MM.1S (cell line): ENCODE results near the gene URGCP.

Experiments
- DNase-seq: peaks from one replicate; pipeline ENCODE4 v3.0.0-alpha.2; 2015
- H2AFZ ChIP-seq: fragments of 300-600 bp; sonication (generic); 2 replicates; pipeline ENCODE4 v1.6.0; 2016; ENCODE audit warnings: antibody characterized with exemption, low read length
- H3F3A ChIP-seq: fragments of 300-600 bp; sonication (generic); 2 replicates; pipeline ENCODE4 v1.6.1; 2016; ENCODE audit warnings: mild to moderate bottlenecking, antibody characterized with exemption, low read length, moderate library complexity, mixed read lengths; ENCODE audit not compliant: insufficient read depth
- H3K27ac ChIP-seq: fragments of 300-600 bp; sonication (generic); 2 replicates; pipeline ENCODE4 v1.5.1; 2016; ENCODE audit warnings: mild to moderate bottlenecking, low read length
- H3K27me3 ChIP-seq: fragments of 300-600 bp; sonication (generic); replicated peaks from 2 replicates; pipeline ENCODE4 v1.6.0; 2016; ENCODE audit warnings: low read length; ENCODE audit not compliant: insufficient read depth
- H3K36me3 ChIP-seq: fragments of 300-600 bp; sonication (generic); replicated peaks from 2 replicates; pipeline ENCODE4 v1.6.1; 2016; ENCODE audit warnings: mild to moderate bottlenecking, low read length, mixed read lengths; ENCODE audit not compliant: insufficient read depth
- H3K4me1 ChIP-seq: fragments of 300-600 bp; sonication (generic); 2 replicates; pipeline ENCODE4 v1.6.1; 2016; ENCODE audit warnings: low read length, mixed read lengths
- H3K4me2 ChIP-seq: fragments of 300-600 bp; sonication (generic); 2 replicates; pipeline ENCODE4 v1.6.0; 2016; ENCODE audit warnings: low read depth, low read length
- H3K4me3 ChIP-seq: fragments of 300-600 bp; sonication (generic); 2 replicates; pipeline ENCODE4 v1.5.1; 2016; ENCODE audit warnings: low read length, mixed read lengths
- H3K79me2 ChIP-seq: fragments of 300-600 bp; sonication (generic); 2 replicates; pipeline ENCODE4 v1.6.1; 2016; ENCODE audit warnings: mixed run types, low read length, mixed read lengths
- H3K9ac ChIP-seq: fragments of 300-600 bp; sonication (generic); 2 replicates; pipeline ENCODE4 v1.6.1; 2016; ENCODE audit warnings: low read length, mixed read lengths
- H3K9me2 ChIP-seq: fragments of 300-600 bp; sonication (generic); replicated peaks from 2 replicates; pipeline ENCODE4 v1.6.1; 2016; ENCODE audit warnings: mild to moderate bottlenecking, low read length, mixed read lengths; ENCODE audit not compliant: insufficient read depth
- H3K9me3 ChIP-seq: fragments of 300-600 bp; sonication (generic); replicated peaks from 2 replicates; pipeline ENCODE4 v1.6.1; 2016; ENCODE audit warnings: mild to moderate bottlenecking, low read length, mixed read lengths; ENCODE audit not compliant: insufficient read depth
- H4K20me1 ChIP-seq: fragments of 300-600 bp; sonication (generic); 2 replicates; pipeline ENCODE4 v1.6.1; 2016; ENCODE audit warnings: mild to moderate bottlenecking, low read length, moderate library complexity, mixed read lengths; ENCODE audit not compliant: insufficient read depth
- EZH2 ChIP-seq: fragments of 300-600 bp; sonication (generic); optimal IDR thresholded peaks from 2 replicates; pipeline ENCODE3; 2017; ENCODE audit warnings: low read depth, mild to moderate bottlenecking, antibody characterized with exemption, low read length, mixed read lengths
- EZH2phosphoT487 ChIP-seq: fragments of 300-600 bp; sonication (generic); IDR thresholded peaks from 2 replicates; pipeline ENCODE4 v1.6.1; 2018; ENCODE audit warnings: antibody characterized with exemption, low read length
- TF ChIP-seq, protein P1 (sequence below): fragments of 300-600 bp; sonication (generic); IDR thresholded peaks from 2 replicates; pipeline ENCODE4 v1.5.1; 2016; ENCODE audit warnings: antibody characterized with exemption, low read length, mixed read lengths

The URGCP gene

DNA sequence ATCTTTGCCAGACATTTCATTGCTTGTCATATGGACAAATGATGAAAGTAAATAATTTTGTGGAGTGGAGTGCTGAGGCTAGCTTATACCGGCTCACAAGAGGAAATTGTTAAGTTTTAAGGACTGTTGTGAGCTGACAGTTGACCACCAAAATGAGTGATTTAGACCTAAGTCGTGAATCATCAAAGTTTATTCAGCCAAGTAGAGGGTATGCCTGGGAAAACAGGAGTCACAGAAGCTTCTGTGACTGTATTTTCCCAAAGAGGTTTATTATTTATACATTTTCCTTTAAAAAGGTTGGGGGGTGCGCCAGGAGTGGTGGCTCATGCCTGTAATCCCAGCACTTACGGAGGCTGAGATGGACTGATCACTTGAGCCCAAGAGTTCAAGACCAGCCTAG, 58.9 kb downstream of the URGCP start:
- Histone ChIP-seq H4K20me1 (no peaks in the 10 kb centered on the region), H3K9me3 (no peaks in the 10 kb centered on the region), H3K4me1 (peaks cover 16% of the 10 kb centered on the region), H3K27me3 (no peaks in the 10 kb centered on the region), H2AFZ (no peak overlapping the region), H3K4me2 (no peak overlapping the region), H3K27ac (no peak overlapping the region), H3K36me3 (no peaks in the 10 kb centered on the region), H3K4me3 (no peak overlapping the region), H3K9me2 (no peaks in the 10 kb centered on the region), H3K79me2 (no peaks in the 10 kb centered on the region), H3K9ac (no peak overlapping the region), H3F3A (peaks cover 12% of the 10 kb centered on the region)
- TF ChIP-seq, protein P1, sequence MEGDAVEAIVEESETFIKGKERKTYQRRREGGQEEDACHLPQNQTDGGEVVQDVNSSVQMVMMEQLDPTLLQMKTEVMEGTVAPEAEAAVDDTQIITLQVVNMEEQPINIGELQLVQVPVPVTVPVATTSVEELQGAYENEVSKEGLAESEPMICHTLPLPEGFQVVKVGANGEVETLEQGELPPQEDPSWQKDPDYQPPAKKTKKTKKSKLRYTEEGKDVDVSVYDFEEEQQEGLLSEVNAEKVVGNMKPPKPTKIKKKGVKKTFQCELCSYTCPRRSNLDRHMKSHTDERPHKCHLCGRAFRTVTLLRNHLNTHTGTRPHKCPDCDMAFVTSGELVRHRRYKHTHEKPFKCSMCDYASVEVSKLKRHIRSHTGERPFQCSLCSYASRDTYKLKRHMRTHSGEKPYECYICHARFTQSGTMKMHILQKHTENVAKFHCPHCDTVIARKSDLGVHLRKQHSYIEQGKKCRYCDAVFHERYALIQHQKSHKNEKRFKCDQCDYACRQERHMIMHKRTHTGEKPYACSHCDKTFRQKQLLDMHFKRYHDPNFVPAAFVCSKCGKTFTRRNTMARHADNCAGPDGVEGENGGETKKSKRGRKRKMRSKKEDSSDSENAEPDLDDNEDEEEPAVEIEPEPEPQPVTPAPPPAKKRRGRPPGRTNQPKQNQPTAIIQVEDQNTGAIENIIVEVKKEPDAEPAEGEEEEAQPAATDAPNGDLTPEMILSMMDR: no peak
- TF ChIP-seq EZH2phosphoT487 (no peak), EZH2 (no peak)
- DNase-seq: no peak

DNA sequence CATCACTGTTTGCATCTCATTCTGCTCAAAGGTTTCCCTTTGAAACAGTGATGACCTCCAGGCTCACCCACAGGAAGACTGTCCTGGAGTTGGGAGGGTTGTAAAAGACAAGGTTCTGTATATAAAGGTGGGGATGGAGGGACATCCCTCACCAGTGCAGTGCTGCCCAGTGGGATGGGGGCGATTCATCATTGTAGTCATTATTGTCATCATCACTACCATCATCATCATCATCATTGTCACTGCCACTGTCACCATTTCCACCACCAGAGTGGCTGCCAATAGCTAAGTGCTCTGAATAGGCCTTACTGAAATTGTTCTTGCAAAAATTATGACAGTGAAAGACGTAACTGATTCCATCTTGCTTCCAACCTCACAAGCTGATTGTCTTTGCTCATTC, 61.7 kb downstream of the URGCP start:
- Histone ChIP-seq H2AFZ (no peak overlapping the region), H3K27me3 (no peaks in the 10 kb centered on the region), H3K27ac (no peak overlapping the region), H3K36me3 (no peaks in the 10 kb centered on the region), H3K4me1 (peaks cover 2% of the 10 kb centered on the region), H3K9ac (no peak overlapping the region), H3K9me3 (no peaks in the 10 kb centered on the region), H3K4me2 (no peak overlapping the region), H3K4me3 (no peak overlapping the region), H3F3A (peaks cover 2% of the 10 kb centered on the region), H3K9me2 (no peaks in the 10 kb centered on the region), H4K20me1 (no peaks in the 10 kb centered on the region), H3K79me2 (no peaks in the 10 kb centered on the region)
- DNase-seq: no peak
- TF ChIP-seq EZH2phosphoT487 (no peak), EZH2 (no peak)
- TF ChIP-seq, protein P1: no peak

DNA sequence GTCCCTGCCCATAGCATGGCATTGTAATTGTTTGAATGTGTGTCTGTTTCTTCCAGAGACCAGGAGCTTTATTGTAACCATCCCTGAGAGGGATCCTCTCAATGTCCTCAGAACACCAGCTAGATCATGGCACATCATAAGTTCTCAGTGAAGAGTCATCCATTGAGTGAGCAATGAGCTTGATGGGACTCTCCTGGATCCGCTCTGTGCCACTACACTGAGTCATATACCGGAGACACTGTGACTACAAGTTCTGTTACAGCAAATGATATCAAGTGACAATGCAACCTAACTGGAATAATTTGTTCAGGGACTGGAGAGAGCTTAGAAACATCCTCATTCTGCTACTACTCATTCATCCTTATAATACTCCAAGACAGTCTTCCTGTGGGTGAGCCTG, 62.1 kb downstream of the URGCP start:
- H3K27me3 ChIP-seq: no peaks in the 10 kb centered on the region
- no peaks in the 10 kb centered on the region for H3K4me1 ChIP-seq
- H3K4me2 ChIP-seq: no peak overlapping the region
- H3K36me3 ChIP-seq: no peaks in the 10 kb centered on the region
- H3K9me2 ChIP-seq: no peaks in the 10 kb centered on the region
- H4K20me1 ChIP-seq: no peaks in the 10 kb centered on the region
- no peaks in the 10 kb centered on the region for H3K9me3 ChIP-seq
- H3F3A ChIP-seq: no peaks in the 10 kb centered on the region
- DNase-seq: no peak
- H2AFZ ChIP-seq: no peak overlapping the region
- H3K79me2 ChIP-seq: no peaks in the 10 kb centered on the region
- no peak overlapping the region for H3K9ac ChIP-seq
- TF ChIP-seq EZH2 (no peak), EZH2phosphoT487 (no peak)
- TF ChIP-seq, protein P1: no peak
- H3K27ac ChIP-seq: no peak overlapping the region
- H3K4me3 ChIP-seq: no peak overlapping the region
